ENCODE results near the gene KCTD18.

The KCTD18 gene

DNA sequence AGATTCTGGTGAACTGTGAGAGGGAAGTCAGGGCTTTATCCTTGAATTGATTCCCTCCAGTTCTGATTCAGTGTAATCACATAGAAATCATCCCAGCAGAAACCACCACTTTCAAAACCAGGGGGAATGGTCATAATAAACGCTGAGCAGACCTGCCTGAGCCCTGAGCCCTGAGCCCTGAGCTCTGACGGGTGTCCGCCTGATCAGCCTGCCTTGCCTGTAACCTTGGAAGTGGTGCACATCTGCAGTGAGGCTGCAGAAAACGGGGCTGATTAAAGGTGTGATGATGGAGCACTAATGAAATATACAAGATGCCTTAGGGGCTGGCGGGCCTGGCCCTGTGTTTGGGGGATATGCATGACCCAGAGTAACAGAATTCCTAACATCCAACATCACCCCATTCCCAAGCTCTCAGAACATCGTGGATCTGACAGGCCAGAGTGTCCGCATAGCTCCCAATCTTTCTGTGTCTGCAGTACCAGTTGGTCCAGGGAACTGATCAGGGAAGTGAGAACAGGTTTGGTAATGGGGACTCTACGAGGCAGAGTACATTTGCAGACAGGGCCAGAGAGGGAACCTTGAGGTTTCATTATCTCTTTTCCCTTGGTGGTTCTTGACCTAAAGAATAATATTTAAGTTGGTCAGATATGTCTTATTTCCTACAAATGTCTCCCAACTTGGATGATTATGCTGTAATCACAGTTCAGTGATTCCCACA is 37.8 kb downstream of the KCTD18 start:
- no peak overlapping the region for H3K4me3 ChIP-seq (ENCODE audit: low read depth, low read length)
- peaks cover 39% of the 10 kb centered on the region for H3K36me3 ChIP-seq (ENCODE audit: insufficient read depth, low read length)
- H3K79me2 ChIP-seq (ENCODE audit: control insufficient read depth, insufficient read depth, low read length, unreplicated experiment) = no peaks in the 10 kb centered on the region
- H3K27me3 ChIP-seq (ENCODE audit: insufficient read depth, low read length) = no peaks in the 10 kb centered on the region
- no peak overlapping the region for H3K27ac ChIP-seq (ENCODE audit: low read depth, low read length)
- H2AFZ ChIP-seq (ENCODE audit: low read length, unreplicated experiment) = no peak overlapping the region
- peaks cover 11% of the 10 kb centered on the region for H3K4me1 ChIP-seq (ENCODE audit: control insufficient read depth, insufficient read depth, low read length, unreplicated experiment)

DNA sequence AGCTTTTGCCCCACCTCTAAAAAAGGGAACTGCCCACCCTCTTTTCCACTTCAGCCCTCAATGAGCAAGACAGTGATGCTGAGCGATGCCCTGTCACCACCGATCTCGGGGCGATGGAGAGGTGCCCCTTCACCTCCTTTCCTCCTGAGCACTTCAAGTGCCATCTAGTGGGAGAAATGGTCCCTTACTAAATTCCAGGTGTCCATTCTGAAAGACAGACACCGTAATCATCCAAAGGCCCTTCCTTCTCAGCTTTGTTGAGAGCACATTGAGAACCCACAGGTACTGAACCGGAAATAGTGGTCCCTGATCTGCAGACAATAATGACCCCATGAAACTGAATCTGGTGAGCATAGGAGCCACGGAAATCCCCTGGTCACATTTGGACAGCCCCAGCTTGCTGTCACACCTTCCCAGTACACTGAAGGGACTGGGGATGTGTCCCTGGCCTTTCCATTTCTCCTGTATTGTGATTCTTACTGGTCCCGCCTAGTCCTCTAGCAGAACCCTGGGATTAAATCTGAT is 38.5 kb downstream of the KCTD18 start:
- Histone ChIP-seq H3K36me3 (ENCODE audit: insufficient read depth, low read length) (peaks cover 39% of the 10 kb centered on the region), H2AFZ (ENCODE audit: low read length, unreplicated experiment) (no peak overlapping the region), H3K4me1 (ENCODE audit: control insufficient read depth, insufficient read depth, low read length, unreplicated experiment) (peaks cover 11% of the 10 kb centered on the region), H3K4me3 (ENCODE audit: low read depth, low read length) (no peak overlapping the region), H3K27ac (ENCODE audit: low read depth, low read length) (no peak overlapping the region), H3K27me3 (ENCODE audit: insufficient read depth, low read length) (no peaks in the 10 kb centered on the region), H3K79me2 (ENCODE audit: control insufficient read depth, insufficient read depth, low read length, unreplicated experiment) (no peaks in the 10 kb centered on the region)

DNA sequence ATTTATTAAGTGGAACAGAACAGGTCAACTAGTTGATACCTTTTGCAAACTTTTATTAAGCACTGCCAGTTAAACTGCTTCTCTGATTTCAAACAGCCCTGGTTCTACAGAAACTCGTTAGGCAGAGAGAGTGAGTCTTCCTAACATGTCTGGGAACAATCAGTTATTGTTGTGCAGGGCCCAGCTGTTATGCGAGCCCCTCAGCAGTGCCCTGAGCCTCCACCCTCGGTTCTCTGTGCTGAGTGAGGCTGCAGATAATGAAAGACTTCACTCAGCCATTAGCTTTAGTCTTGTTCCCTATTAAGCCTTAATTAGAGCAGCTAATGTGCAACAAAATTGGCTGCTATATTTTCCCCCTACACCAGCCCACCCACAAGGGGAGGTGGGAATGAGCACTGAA is 39.6 kb downstream of the KCTD18 start:
- H3K36me3 ChIP-seq (ENCODE audit: insufficient read depth, low read length) = peaks cover 38% of the 10 kb centered on the region

DNA sequence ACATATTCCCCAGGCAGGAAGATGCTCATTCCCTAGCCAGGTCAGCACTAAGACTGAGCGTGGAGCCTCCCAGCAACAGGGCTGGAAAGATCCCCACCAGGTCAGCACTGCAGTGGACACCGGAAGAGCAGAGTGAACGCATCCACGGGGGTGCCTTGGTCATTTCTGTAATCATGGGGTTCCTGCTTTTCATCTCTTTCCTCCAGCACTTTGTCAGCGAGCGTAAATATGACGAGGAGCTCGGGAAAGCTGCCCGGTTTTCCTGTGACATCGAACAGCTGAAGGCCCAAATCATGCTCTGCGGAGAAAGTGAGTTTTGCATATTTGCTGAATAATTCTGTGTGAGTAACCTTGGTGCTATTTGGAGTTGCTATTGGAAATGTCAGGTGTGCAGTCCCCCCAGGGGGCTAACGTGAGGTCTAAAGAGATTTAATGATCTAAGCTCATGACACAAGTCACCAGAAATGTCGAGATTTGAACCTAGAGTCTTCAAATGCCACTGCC is 40.1 kb downstream of the KCTD18 start:
- Histone ChIP-seq H3K79me2 (ENCODE audit: control insufficient read depth, insufficient read depth, low read length, unreplicated experiment) (no peaks in the 10 kb centered on the region), H3K27me3 (ENCODE audit: insufficient read depth, low read length) (no peaks in the 10 kb centered on the region), H3K36me3 (ENCODE audit: insufficient read depth, low read length) (peaks cover 34% of the 10 kb centered on the region), H3K27ac (ENCODE audit: low read depth, low read length) (no peak overlapping the region), H2AFZ (ENCODE audit: low read length, unreplicated experiment) (no peak overlapping the region), H3K4me1 (ENCODE audit: control insufficient read depth, insufficient read depth, low read length, unreplicated experiment) (peaks cover 14% of the 10 kb centered on the region), H3K4me3 (ENCODE audit: low read depth, low read length) (no peak overlapping the region)

More for the DNA sequence above, 39.6 kb downstream of the KCTD18 start:
- no peak overlapping the region for H3K27ac ChIP-seq (ENCODE audit: low read depth, low read length)
- no peaks in the 10 kb centered on the region for H3K27me3 ChIP-seq (ENCODE audit: insufficient read depth, low read length)
- peaks cover 14% of the 10 kb centered on the region for H3K4me1 ChIP-seq (ENCODE audit: control insufficient read depth, insufficient read depth, low read length, unreplicated experiment)
- no peak overlapping the region for H2AFZ ChIP-seq (ENCODE audit: low read length, unreplicated experiment)
- H3K79me2 ChIP-seq (ENCODE audit: control insufficient read depth, insufficient read depth, low read length, unreplicated experiment) = no peaks in the 10 kb centered on the region
- no peak overlapping the region for H3K4me3 ChIP-seq (ENCODE audit: low read depth, low read length)

DNA sequence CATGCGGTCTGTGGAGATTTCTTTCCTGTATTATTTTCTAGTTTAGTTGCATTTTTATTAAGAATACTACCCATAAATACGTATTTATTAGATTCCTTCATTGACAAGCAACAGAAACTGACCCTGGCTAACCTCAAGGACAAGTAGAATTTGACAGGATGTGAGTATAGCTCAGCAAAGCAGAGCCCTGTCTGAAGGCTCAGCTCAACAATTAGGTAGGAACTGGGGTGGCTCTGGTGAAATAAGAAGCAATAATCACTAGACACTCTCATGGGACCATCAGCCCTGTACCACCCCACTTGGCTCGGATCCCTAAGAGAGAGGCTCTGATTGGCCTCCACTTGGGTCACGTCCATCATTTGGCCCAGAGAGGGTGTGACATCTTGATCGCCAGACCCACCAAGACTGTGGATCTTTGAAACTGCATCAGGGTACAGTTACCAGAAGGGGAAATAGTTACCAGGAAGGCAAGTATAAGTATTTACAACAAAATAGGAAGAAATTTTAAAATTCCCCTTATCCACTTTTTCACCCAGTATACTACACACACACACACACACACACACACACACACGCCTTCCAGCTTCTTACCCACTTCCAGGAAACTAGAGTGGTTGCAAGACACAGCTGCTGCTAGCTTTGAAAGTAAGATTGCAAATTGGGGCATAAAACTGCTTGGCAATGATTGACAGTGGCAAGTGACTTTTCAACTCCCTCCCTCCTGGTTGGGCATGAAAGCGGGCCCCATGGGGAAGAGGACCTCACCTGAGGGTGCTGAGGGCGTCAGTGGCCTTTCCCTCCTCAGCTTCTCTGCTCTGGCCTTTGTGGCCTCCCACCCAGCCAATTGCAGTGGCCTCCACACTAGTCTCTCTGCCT is 41.8 kb downstream of the KCTD18 start:
- H3K36me3 ChIP-seq (ENCODE audit: insufficient read depth, low read length) = peaks cover 34% of the 10 kb centered on the region
- peaks cover 14% of the 10 kb centered on the region for H3K4me1 ChIP-seq (ENCODE audit: control insufficient read depth, insufficient read depth, low read length, unreplicated experiment)
- H3K27ac ChIP-seq (ENCODE audit: low read depth, low read length) = no peak overlapping the region
- H2AFZ ChIP-seq (ENCODE audit: low read length, unreplicated experiment) = no peak overlapping the region
- H3K79me2 ChIP-seq (ENCODE audit: control insufficient read depth, insufficient read depth, low read length, unreplicated experiment) = no peaks in the 10 kb centered on the region
- no peaks in the 10 kb centered on the region for H3K27me3 ChIP-seq (ENCODE audit: insufficient read depth, low read length)
- H3K4me3 ChIP-seq (ENCODE audit: low read depth, low read length) = no peak overlapping the region

DNA sequence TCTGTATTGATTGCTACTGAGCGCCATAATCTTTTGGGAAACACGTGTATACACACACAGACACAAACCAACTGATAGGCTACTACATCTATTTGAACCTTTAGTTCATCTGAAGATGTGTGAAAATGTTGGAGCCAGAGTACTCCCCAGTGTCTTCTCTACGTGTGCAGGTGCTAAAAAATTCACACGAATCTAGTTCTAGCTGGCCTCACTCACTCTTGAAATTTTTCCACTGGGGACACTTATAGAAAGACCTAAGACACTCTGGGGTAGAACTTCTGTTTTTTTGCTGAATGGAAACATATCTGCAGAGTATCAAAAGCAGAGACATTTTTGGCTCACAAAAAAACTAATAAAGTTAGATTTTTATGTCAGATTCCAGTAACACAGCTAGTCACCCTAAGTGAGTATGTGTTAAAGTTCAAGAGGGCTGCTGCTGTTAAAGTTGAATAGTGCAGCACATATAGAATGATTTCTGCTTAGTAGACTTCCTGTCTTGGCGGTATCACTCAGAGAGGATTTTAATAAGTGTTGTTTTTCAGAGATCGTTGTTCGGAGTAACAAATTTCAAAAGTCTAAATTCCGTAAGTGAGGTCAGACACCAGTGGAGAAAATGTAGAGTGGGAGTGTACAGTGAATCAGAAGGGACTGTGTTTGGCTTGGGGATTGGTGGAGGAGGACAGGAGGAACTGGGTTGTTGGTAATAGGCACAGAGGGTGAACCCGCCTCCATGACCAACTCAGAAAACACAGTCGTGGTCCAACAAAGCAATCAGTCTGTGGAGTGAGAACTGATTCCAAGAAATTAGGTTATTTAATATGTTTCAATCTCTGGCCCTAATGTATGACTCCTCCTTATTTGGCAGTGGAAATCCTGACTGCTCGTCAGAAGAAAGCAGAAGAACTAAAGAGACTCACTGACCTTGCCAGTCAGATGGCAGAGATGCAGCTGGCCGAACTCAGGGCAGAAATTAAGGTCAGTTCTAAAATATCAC is 43.1 kb downstream of the KCTD18 start:
- no peaks in the 10 kb centered on the region for H3K79me2 ChIP-seq (ENCODE audit: control insufficient read depth, insufficient read depth, low read length, unreplicated experiment)
- peaks cover 14% of the 10 kb centered on the region for H3K4me1 ChIP-seq (ENCODE audit: control insufficient read depth, insufficient read depth, low read length, unreplicated experiment)
- H3K36me3 ChIP-seq (ENCODE audit: insufficient read depth, low read length) = peaks cover 36% of the 10 kb centered on the region
- no peaks in the 10 kb centered on the region for H3K27me3 ChIP-seq (ENCODE audit: insufficient read depth, low read length)
- peak overlapping the region; percentile 52 for H3K27ac ChIP-seq (ENCODE audit: low read depth, low read length)
- no peak overlapping the region for H2AFZ ChIP-seq (ENCODE audit: low read length, unreplicated experiment)
- H3K4me3 ChIP-seq (ENCODE audit: low read depth, low read length) = peak overlapping the region; percentile 19; the same call in 1 of the 2 replicates

DNA sequence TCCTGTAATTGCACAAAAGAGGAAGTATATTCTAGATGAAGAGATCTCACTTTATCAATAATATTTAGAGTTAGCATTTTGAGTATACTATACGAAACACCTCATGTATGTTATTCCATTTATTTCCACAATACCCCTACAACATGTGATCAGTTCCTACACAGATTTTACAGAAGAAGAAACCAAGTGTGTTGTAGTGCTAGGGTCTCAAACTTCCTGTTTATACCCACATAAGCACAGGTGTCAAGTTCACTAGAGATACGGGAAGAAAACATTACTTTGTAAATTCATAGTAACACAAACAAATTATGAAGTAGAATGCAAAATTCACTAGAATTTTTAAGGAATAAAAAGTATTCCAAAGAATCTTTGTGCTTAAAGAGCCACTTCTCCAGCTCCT is 46.4 kb downstream of the KCTD18 start:
- no peak overlapping the region for H2AFZ ChIP-seq (ENCODE audit: low read length, unreplicated experiment)
- no peak overlapping the region for H3K27ac ChIP-seq (ENCODE audit: low read depth, low read length)
- no peaks in the 10 kb centered on the region for H3K27me3 ChIP-seq (ENCODE audit: insufficient read depth, low read length)
- peaks cover 20% of the 10 kb centered on the region for H3K36me3 ChIP-seq (ENCODE audit: insufficient read depth, low read length)
- H3K4me3 ChIP-seq (ENCODE audit: low read depth, low read length) = no peak overlapping the region
- H3K4me1 ChIP-seq (ENCODE audit: control insufficient read depth, insufficient read depth, low read length, unreplicated experiment) = peaks cover 14% of the 10 kb centered on the region
- H3K79me2 ChIP-seq (ENCODE audit: control insufficient read depth, insufficient read depth, low read length, unreplicated experiment) = no peaks in the 10 kb centered on the region

DNA sequence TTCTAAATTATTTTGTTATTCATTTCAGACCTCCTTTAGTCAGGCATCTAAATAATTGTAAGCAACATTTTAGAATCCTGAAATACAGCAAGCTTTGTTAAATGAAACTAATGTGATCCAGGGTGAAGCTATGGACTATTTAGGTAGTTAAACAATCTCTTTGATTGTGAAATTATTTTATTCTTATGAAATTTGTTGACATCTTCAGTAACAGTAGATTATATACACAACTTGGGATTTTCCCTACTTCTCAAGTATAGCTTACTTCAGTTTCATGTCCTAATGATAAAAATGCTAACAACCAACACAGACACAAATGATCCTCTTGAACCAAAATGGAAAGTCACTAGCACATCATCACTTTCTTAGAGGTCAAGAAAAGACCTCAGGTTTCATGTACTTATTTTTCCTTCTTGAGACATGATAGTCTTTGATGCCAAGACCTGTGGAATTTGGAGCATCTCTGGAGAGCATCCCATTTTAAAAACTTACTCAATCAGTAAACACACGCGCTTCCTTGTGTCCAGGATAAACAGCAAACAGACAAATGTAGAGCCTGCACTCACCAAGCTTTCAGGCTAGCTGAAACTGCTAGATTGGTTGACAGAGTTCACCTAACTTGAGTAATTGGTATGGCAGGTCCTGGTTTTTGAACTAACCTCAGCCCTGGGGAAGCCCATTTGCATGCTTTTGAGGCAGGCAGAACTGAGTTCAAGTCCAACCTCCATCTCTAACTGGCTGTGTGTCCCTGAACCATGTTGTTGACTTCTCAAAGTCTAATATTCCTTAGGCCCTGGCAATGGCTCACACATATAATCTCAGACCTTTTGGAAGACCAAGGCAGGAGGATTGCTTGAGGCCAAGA is 47.8 kb downstream of the KCTD18 start:
- Histone ChIP-seq H3K79me2 (ENCODE audit: control insufficient read depth, insufficient read depth, low read length, unreplicated experiment) (no peaks in the 10 kb centered on the region), H3K4me3 (ENCODE audit: low read depth, low read length) (no peak overlapping the region), H2AFZ (ENCODE audit: low read length, unreplicated experiment) (no peak overlapping the region), H3K36me3 (ENCODE audit: insufficient read depth, low read length) (peaks cover 23% of the 10 kb centered on the region), H3K4me1 (ENCODE audit: control insufficient read depth, insufficient read depth, low read length, unreplicated experiment) (peaks cover 12% of the 10 kb centered on the region), H3K27me3 (ENCODE audit: insufficient read depth, low read length) (no peaks in the 10 kb centered on the region), H3K27ac (ENCODE audit: low read depth, low read length) (no peak overlapping the region)

DNA sequence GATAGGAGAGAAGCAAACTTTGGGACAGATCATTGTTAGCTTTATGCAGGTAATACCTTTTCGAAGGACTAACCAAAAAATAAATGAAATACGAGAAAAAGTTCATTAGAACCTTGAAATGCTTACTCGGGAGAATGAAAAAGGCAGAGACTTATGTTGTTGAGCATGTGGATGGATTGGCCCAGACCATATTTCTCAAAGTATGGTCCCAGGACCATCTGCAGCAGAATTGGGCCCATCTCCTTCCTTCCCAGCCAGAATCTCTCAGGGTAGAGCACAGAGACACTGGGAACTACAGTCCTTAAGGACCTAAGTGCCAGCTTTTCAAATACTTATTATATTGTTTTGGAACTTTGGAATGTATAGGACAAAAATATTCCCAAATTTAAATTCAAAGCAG is 50.8 kb downstream of the KCTD18 start:
- Histone ChIP-seq H2AFZ (ENCODE audit: low read length, unreplicated experiment) (no peak overlapping the region), H3K79me2 (ENCODE audit: control insufficient read depth, insufficient read depth, low read length, unreplicated experiment) (no peaks in the 10 kb centered on the region), H3K4me1 (ENCODE audit: control insufficient read depth, insufficient read depth, low read length, unreplicated experiment) (peaks cover 25% of the 10 kb centered on the region), H3K36me3 (ENCODE audit: insufficient read depth, low read length) (peaks cover 20% of the 10 kb centered on the region), H3K4me3 (ENCODE audit: low read depth, low read length) (no peak overlapping the region), H3K27me3 (ENCODE audit: insufficient read depth, low read length) (no peaks in the 10 kb centered on the region), H3K27ac (ENCODE audit: low read depth, low read length) (no peak overlapping the region)

Measured in ACC112 (cell line).